Measurements from ENCODE around the gene SUPT3H. TPM values are rescaled to one million over a fixed set of nuclear protein-coding genes. Genes with fewer than 3 reads are reported as not detected.
A peak's percentile ranks its signal among the peaks of the same experiment; 100 is the strongest.

SUPT3H gene
- total and polyA plus RNA-seq, 7 experiments from 2014 or later: 8.0 to 16.0 (median 12.7) TPM

GRCh38 chr6:45353654-45354053, 24.1 kb downstream of the SUPT3H start:
- ChIA-PET CTCF (interaction anchor here (0.7 kb wide), 1 partner anchor 23 kb away, joined by 4 read pairs; no protein-coding TSS in a partner anchor), POLR2A (no interaction called here)
- Histone ChIP-seq H3K4me1 (ENCODE audit: control insufficient read depth in 2 of 2, insufficient read depth in 2 of 2, low read length in 2 of 2) (no peaks in the 10 kb centered on the region), H3K27ac (ENCODE audit: low read depth, low read length) (no peak overlapping the region), H3K36me3 (ENCODE audit: control insufficient read depth in 2 of 3, insufficient read depth in 3 of 3, low read length in 3 of 3) (no peaks in the 10 kb centered on the region), H3K4me3 (ENCODE audit: low read length) (no peak overlapping the region), H3K27me3 (ENCODE audit: control insufficient read depth in 2 of 2, insufficient read depth in 2 of 2, low read length in 2 of 2) (no peaks in the 10 kb centered on the region), H3K9me3 (ENCODE audit: control insufficient read depth in 2 of 3, low read length in 3 of 3) (no peaks in the 10 kb centered on the region)
- H3K36me3 Mint-ChIP-seq: peaks cover 0 to 22% (median 10%) of the 10 kb centered on the region in 5 donors
- H3K4me3 Mint-ChIP-seq: no peak overlapping the region
- DNase-seq (no peak), ATAC-seq (no peak)
- H3K4me1 Mint-ChIP-seq: peaks cover 0 to 23% (median 12%) of the 10 kb centered on the region in 7 donors
- peaks cover 0 to 5% (median 0%) of the 10 kb centered on the region in 11 donors for H3K9me3 Mint-ChIP-seq
- no peak overlapping the region for H3K27ac Mint-ChIP-seq
- no peaks in the 10 kb centered on the region for H3K27me3 Mint-ChIP-seq
- intact Hi-C loops (cut with micrococcal nuclease): loop anchor here in 1 of 2 donors (2.0 kb wide), 1 partner anchor 43 kb away; no protein-coding TSS in a partner anchor

GRCh38 chr6:45351667-45352066, 26.1 kb downstream of the SUPT3H start:
- POLR2A ChIA-PET: interaction anchor here (0.6 to 1.0 kb wide), 2 partner anchors 42 to 246 kb away, joined by 3 to 7 read pairs; no protein-coding TSS in a partner anchor
- H3K27me3 ChIP-seq (ENCODE audit: control insufficient read depth in 2 of 2, insufficient read depth in 2 of 2, low read length in 2 of 2): no peaks in the 10 kb centered on the region
- peaks cover 0 to 5% (median 0%) of the 10 kb centered on the region in 11 donors for H3K9me3 Mint-ChIP-seq
- ATAC-seq: no peak
- H3K4me3 ChIP-seq (ENCODE audit: low read length): no peak overlapping the region
- H3K4me1 Mint-ChIP-seq: peaks cover 0 to 20% (median 12%) of the 10 kb centered on the region in 7 donors
- intact Hi-C loops (cut with micrococcal nuclease): loop anchor here in 1 of 2 donors (2.0 kb wide), 1 partner anchor 17 kb away; no protein-coding TSS in a partner anchor
- H3K27me3 Mint-ChIP-seq: no peaks in the 10 kb centered on the region
- H3K27ac ChIP-seq (ENCODE audit: low read depth, low read length): no peak overlapping the region
- no peak for DNase-seq
- CTCF ChIA-PET: no interaction called here
- H3K9me3 ChIP-seq (ENCODE audit: control insufficient read depth in 2 of 3, low read length in 3 of 3): no peaks in the 10 kb centered on the region
- H3K27ac Mint-ChIP-seq: peak overlapping the region in 1 of 9 donors; percentile 29
- no peaks in the 10 kb centered on the region for H3K36me3 ChIP-seq (ENCODE audit: control insufficient read depth in 2 of 3, insufficient read depth in 3 of 3, low read length in 3 of 3)
- H3K36me3 Mint-ChIP-seq: peaks cover 0 to 22% (median 5%) of the 10 kb centered on the region in 5 donors
- no peak overlapping the region for H3K4me3 Mint-ChIP-seq
- H3K4me1 ChIP-seq (ENCODE audit: control insufficient read depth in 2 of 2, insufficient read depth in 2 of 2, low read length in 2 of 2): no peaks in the 10 kb centered on the region

DNA sequence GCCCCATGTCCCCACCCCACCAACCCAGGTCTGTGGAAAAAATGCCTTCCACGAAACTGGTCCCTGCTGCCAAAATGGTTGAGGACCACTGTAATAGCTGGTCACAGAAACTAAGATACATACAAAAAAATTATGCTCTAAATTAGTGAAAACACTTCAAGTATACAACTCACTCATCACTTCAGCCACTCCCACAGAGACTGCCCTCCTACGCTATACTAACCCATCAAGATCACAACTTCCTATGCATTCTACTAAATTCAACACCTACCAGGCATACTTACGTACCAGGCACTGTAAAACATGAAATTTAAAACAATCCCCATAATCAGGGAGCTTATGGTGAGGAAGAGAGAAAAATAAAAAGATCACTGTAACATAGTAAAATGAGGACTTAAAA, 26.7 kb downstream of the SUPT3H start:
- Mint-ChIP-seq H3K4me3 (no peak overlapping the region), H3K36me3 (peaks cover 0 to 22% (median 5%) of the 10 kb centered on the region in 5 donors), H3K4me1 (peaks cover 0 to 20% (median 12%) of the 10 kb centered on the region in 7 donors), H3K9me3 (peaks cover 0 to 5% (median 0%) of the 10 kb centered on the region in 11 donors), H3K27me3 (no peaks in the 10 kb centered on the region), H3K27ac (peak overlapping the region in 2 of 9 donors; percentile 15 to 16)
- no peak overlapping the region for H3K4me3 ChIP-seq (ENCODE audit: low read length)
- no peaks in the 10 kb centered on the region for H3K36me3 ChIP-seq (ENCODE audit: control insufficient read depth in 2 of 3, insufficient read depth in 3 of 3, low read length in 3 of 3)
- POLR2A ChIA-PET: interaction anchor here (0.6 to 1.0 kb wide), 2 partner anchors 41 to 247 kb away, joined by 3 to 7 read pairs; no protein-coding TSS in a partner anchor
- no peak for DNase-seq
- intact Hi-C loops (cut with micrococcal nuclease): loop anchor here in 1 of 2 donors (2.0 kb wide), 1 partner anchor 18 kb away; no protein-coding TSS in a partner anchor
- no peaks in the 10 kb centered on the region for H3K27me3 ChIP-seq (ENCODE audit: control insufficient read depth in 2 of 2, insufficient read depth in 2 of 2, low read length in 2 of 2)
- CTCF ChIA-PET: no interaction called here
- ATAC-seq: no peak
- no peak overlapping the region for H3K27ac ChIP-seq (ENCODE audit: low read depth, low read length)
- no peaks in the 10 kb centered on the region for H3K9me3 ChIP-seq (ENCODE audit: control insufficient read depth in 2 of 3, low read length in 3 of 3)
- no peaks in the 10 kb centered on the region for H3K4me1 ChIP-seq (ENCODE audit: control insufficient read depth in 2 of 2, insufficient read depth in 2 of 2, low read length in 2 of 2)

- H3K36me3 ChIP-seq (ENCODE audit: control insufficient read depth in 2 of 3, insufficient read depth in 3 of 3, low read length in 3 of 3): no peaks in the 10 kb centered on the region
- H3K27me3 ChIP-seq (ENCODE audit: control insufficient read depth in 2 of 2, insufficient read depth in 2 of 2, low read length in 2 of 2): no peaks in the 10 kb centered on the region
- H3K4me3 ChIP-seq (ENCODE audit: low read length): no peak overlapping the region
- ChIA-PET CTCF (interaction anchor here (0.6 kb wide), 2 partner anchors 941 to 1957 kb away, joined by 3 to 4 read pairs; no protein-coding TSS in a partner anchor), POLR2A (interaction anchor here (0.7 kb wide), 1 partner anchor 19 kb away, joined by 3 read pairs; no protein-coding TSS in a partner anchor)
- no peak for ATAC-seq
- no peaks in the 10 kb centered on the region for H3K4me1 ChIP-seq (ENCODE audit: control insufficient read depth in 2 of 2, insufficient read depth in 2 of 2, low read length in 2 of 2)
- H3K27ac ChIP-seq (ENCODE audit: low read depth, low read length): no peak overlapping the region
- Mint-ChIP-seq H3K9me3 (peaks cover 0 to 5% (median 0%) of the 10 kb centered on the region in 11 donors), H3K36me3 (peaks cover 0 to 25% (median 8%) of the 10 kb centered on the region in 5 donors), H3K27me3 (no peaks in the 10 kb centered on the region), H3K4me3 (no peak overlapping the region), H3K27ac (no peak overlapping the region), H3K4me1 (peaks cover 3 to 20% (median 12%) of the 10 kb centered on the region in 7 donors)
- H3K9me3 ChIP-seq (ENCODE audit: control insufficient read depth in 2 of 3, low read length in 3 of 3): no peaks in the 10 kb centered on the region
- DNase-seq: no peak
- intact Hi-C loops (cut with micrococcal nuclease): loop anchor here in 1 of 2 donors (2.0 kb wide), 1 partner anchor 19 kb away; no protein-coding TSS in a partner anchor
These were observed 27.5 kb downstream of the SUPT3H start for GRCh38 chr6:45350186-45350710.

GRCh38 chr6:45344900-45345299, 32.8 kb downstream of the SUPT3H start:
- Histone ChIP-seq H3K36me3 (ENCODE audit: control insufficient read depth in 2 of 3, insufficient read depth in 3 of 3, low read length in 3 of 3) (no peaks in the 10 kb centered on the region), H3K9me3 (ENCODE audit: control insufficient read depth in 2 of 3, low read length in 3 of 3) (no peaks in the 10 kb centered on the region), H3K27me3 (ENCODE audit: control insufficient read depth in 2 of 2, insufficient read depth in 2 of 2, low read length in 2 of 2) (no peaks in the 10 kb centered on the region), H3K27ac (ENCODE audit: low read depth, low read length) (no peak overlapping the region), H3K4me3 (ENCODE audit: low read length) (no peak overlapping the region), H3K4me1 (ENCODE audit: control insufficient read depth in 2 of 2, insufficient read depth in 2 of 2, low read length in 2 of 2) (no peaks in the 10 kb centered on the region)
- H3K27ac Mint-ChIP-seq: no peak overlapping the region
- ATAC-seq: no peak
- H3K9me3 Mint-ChIP-seq: peaks cover 0 to 5% (median 0%) of the 10 kb centered on the region in 11 donors
- no peak for DNase-seq
- no peak overlapping the region for H3K4me3 Mint-ChIP-seq
- H3K4me1 Mint-ChIP-seq: peaks cover 0 to 4% (median 0%) of the 10 kb centered on the region in 7 donors
- CTCF ChIA-PET: interaction anchor here (0.6 kb wide), 1 partner anchor 20 kb away, joined by 4 read pairs; no protein-coding TSS in a partner anchor
- H3K27me3 Mint-ChIP-seq: no peaks in the 10 kb centered on the region
- peaks cover 0 to 24% (median 7%) of the 10 kb centered on the region in 5 donors for H3K36me3 Mint-ChIP-seq
- POLR2A ChIA-PET: interaction anchor here (0.6 kb wide), 2 partner anchors 12 to 38 kb away, joined by 3 read pairs; no protein-coding TSS in a partner anchor
- intact Hi-C loops (cut with micrococcal nuclease): loop anchor here in 1 of 2 donors (2.0 kb wide), 1 partner anchor 16 kb away; the partner anchor contains the start of gene RUNX2

- peaks cover 22 to 80% (median 58%) of the 10 kb centered on the region in 7 donors for H3K4me1 Mint-ChIP-seq
These were observed 49.2 kb downstream of the SUPT3H start for GRCh38 chr6:45328523-45328922.

More at GRCh38 chr6:45328523-45328922, 49.2 kb downstream of the SUPT3H start:
- Histone ChIP-seq H3K4me3 (ENCODE audit: low read length) (peak overlapping the region; percentile 25), H3K27ac (ENCODE audit: low read depth, low read length) (peak overlapping the region; percentile 28), H3K27me3 (ENCODE audit: control insufficient read depth in 2 of 2, insufficient read depth in 2 of 2, low read length in 2 of 2) (no peaks in the 10 kb centered on the region), H3K9me3 (ENCODE audit: control insufficient read depth in 2 of 3, low read length in 3 of 3) (no peaks in the 10 kb centered on the region), H3K36me3 (ENCODE audit: control insufficient read depth in 2 of 3, insufficient read depth in 3 of 3, low read length in 3 of 3) (no peaks in the 10 kb centered on the region), H3K4me1 (ENCODE audit: control insufficient read depth in 2 of 2, insufficient read depth in 2 of 2, low read length in 2 of 2) (peaks cover 3 to 24% of the 10 kb centered on the region in 2 donors)
- H3K9me3 Mint-ChIP-seq: peaks cover 0 to 2% (median 0%) of the 10 kb centered on the region in 11 donors
- ChIA-PET CTCF (interaction anchor here (0.6 to 2.7 kb wide), 4 partner anchors 11 to 386 kb away, joined by 3 to 7 read pairs (median 4); no protein-coding TSS in a partner anchor), POLR2A (interaction anchor here (0.9 to 2.6 kb wide), 5 partner anchors 11 to 292 kb away, joined by 3 to 12 read pairs (median 4); partner anchors contain the start of gene SUPT3H)
- intact Hi-C loops (cut with micrococcal nuclease): loop anchor here in 1 of 2 donors (1.0 to 2.0 kb wide), 2 partner anchors 10 to 16 kb away; no protein-coding TSS in a partner anchor
- ATAC-seq (peak; percentile 23), DNase-seq (no peak)
- no peaks in the 10 kb centered on the region for H3K27me3 Mint-ChIP-seq
- peak overlapping the region in 8 of 9 donors; percentile 33 to 89 (median 76) for H3K27ac Mint-ChIP-seq
- H3K4me3 Mint-ChIP-seq: peak overlapping the region; percentile 61 to 87 (median 78)
- H3K36me3 Mint-ChIP-seq: peaks cover 0 to 3% (median 0%) of the 10 kb centered on the region in 5 donors

All from naive thymus-derived CD4-positive, alpha-beta T cell (primary cell).